OCI-LY7 (cell line): Measurements from ENCODE around the gene TRIM9.

Source experiments
- CTCF ChIP-seq: fragments of 200-600 bp; sonication (generic); conservative IDR thresholded peaks from 2 replicates; pipeline ENCODE4 v1.5.1; 2014; ENCODE audit warnings: mild to moderate bottlenecking, antibody characterized with exemption, low read length, moderate library complexity, mixed read lengths
- EZH2phosphoT487 ChIP-seq: fragments of 200-600 bp; sonication (generic); IDR thresholded peaks from 2 replicates; pipeline ENCODE4 v1.6.1; 2018; ENCODE audit warnings: low read depth, borderline replicate concordance, mild to moderate bottlenecking, mixed run types, antibody characterized with exemption, low read length, moderate library complexity, mixed read lengths

DNA sequence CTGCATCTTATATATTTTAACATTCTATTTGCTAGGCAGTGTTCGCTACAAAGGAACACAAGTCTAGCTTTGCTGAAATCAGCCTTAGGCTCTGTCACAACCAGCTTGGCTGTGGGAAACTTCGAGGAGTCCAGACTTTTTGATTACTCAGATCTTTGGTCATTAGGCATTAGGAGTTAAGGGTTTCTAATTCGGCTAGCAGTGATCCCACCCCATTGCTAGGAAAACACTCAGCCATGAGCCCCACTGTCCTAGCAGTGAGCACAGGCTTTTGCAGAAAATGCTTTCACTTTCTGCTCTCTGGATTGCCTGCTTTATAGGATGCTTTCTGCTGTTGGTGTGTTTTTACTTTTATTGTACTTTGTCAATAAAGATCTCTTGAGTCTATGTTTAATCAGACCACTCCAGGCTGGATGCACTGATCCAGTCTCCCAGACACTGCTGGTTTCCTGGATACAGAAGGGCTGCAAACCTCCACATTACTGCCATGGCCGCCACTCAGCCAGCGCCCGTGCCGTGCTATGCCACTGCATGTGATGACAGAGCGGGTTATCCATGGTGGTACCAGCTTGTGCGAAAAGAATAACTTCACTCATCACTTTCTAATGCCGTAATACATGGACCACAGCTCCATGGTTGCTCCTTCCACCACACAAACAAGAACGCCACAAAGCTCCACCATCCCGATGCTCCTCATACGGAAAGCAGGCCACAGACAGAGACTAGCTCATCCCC, 109.6 kb downstream of the TRIM9 start:
- no peak for TF ChIP-seq CTCF
- TF ChIP-seq EZH2phosphoT487 = no peak
